ENCODE measurements around the gene SEC24C.
"Not testable (repeated sequence)": the region's sequence is repeated elsewhere in the genome, so short reads cannot be mapped to it uniquely, and the experiment has no call there.

GRCh38 chr10:73708122-73708521 lies 36.0 kb upstream of the SEC24C start:
- TF ChIP-seq CTCF (IDR thresholded peaks at IDR 0.05); REST (IDR thresholded peaks at IDR 0.05; ENCODE audit: low read depth, low read length); POLR2AphosphoS5 (IDR thresholded peaks at IDR 0.05; ENCODE audit: low read depth, low read length); NFIC (IDR thresholded peaks at IDR 0.05; ENCODE audit: borderline replicate concordance); NRF1 (IDR thresholded peaks at IDR 0.05; ENCODE audit: low read depth, low read length); RCOR1 (IDR thresholded peaks at IDR 0.05; ENCODE audit: low read length); EZH2phosphoT487 (IDR thresholded peaks at IDR 0.05; ENCODE audit: borderline replicate concordance, low read depth); MXI1 (IDR thresholded peaks at IDR 0.05; ENCODE audit: low read depth, low read length): not testable (repeated sequence)
